OCI-LY3 (cell line): ENCODE results near the gene TMEM240.
"Not testable (repeated sequence)": the region's sequence is repeated elsewhere in the genome, so short reads cannot be mapped to it uniquely, and the experiment has no call there.

ENCODE experiments used
- H2AFZ ChIP-seq: fragments of 200-600, 300-600 bp; shearing (Covaris generic); 2 replicates; pipeline ENCODE4 v1.6.0; 2014; ENCODE audit warnings: antibody characterized with exemption, low read depth, low read length
- H3K27ac ChIP-seq: fragments of 200-600, 300-600 bp; sonication (generic); 2 replicates; pipeline ENCODE4 v1.5.1; 2014; ENCODE audit warnings: mild to moderate bottlenecking, low read length, moderate library complexity, mixed read lengths
- H3K27me3 ChIP-seq: fragments of 200-600, 300-600 bp; sonication (generic); 2 replicates; pipeline ENCODE4 v1.6.1; 2014; ENCODE audit warnings: low read depth, low read length, mixed read lengths
- H3K36me3 ChIP-seq: fragments of 200-600, 300-600 bp; sonication (generic); replicated peaks from 2 replicates; pipeline ENCODE3; 2014; ENCODE audit warnings: low read depth, low read length, mixed read lengths
- H3K4me1 ChIP-seq: fragments of 300-600, 200-600 bp; sonication (generic); 2 replicates; pipeline ENCODE4 v1.6.1; 2014; ENCODE audit warnings: low read length, mixed read lengths
- H3K4me2 ChIP-seq: fragments of 200-600, 300-600 bp; sonication (generic); 2 replicates; pipeline ENCODE4 v1.6.1; 2014; ENCODE audit warnings: low read length, mixed read lengths
- H3K4me3 ChIP-seq: fragments of 300-600, 200-600 bp; sonication (generic); 2 replicates; pipeline ENCODE4 v1.5.1; 2014; ENCODE audit warnings: antibody characterized with exemption, mild to moderate bottlenecking, low read length, moderate library complexity
- H3K79me2 ChIP-seq: fragments of 300-600, 200-600 bp; shearing (Covaris generic); 2 replicates; pipeline ENCODE4 v1.6.1; 2014; ENCODE audit warnings: mild to moderate bottlenecking, low read length, mixed read lengths
- H3K9ac ChIP-seq: fragments of 300-600, 200-600 bp; shearing (Covaris generic); 2 replicates; pipeline ENCODE4 v1.6.0; 2014; ENCODE audit warnings: mild to moderate bottlenecking, low read length, moderate library complexity
- H3K9me3 ChIP-seq: fragments of 200-600, 300-600 bp; shearing (Covaris generic); 2 replicates; pipeline ENCODE4 v1.6.1; 2014; ENCODE audit warnings: low read length, mixed read lengths; ENCODE audit not compliant: insufficient read depth
- H4K20me1 ChIP-seq: fragments of 200-600, 300-600 bp; sonication (generic); 2 replicates; pipeline ENCODE4 v1.6.1; 2016; ENCODE audit warnings: low read length, mixed read lengths; ENCODE audit not compliant: insufficient read depth
- CTCF ChIP-seq: fragments of 200-600, 300-600 bp; sonication (generic); IDR thresholded peaks from 2 replicates; pipeline ENCODE4 v1.5.1; 2014; ENCODE audit warnings: antibody characterized with exemption, low read length, low read depth
- EZH2phosphoT487 ChIP-seq: fragments of 200-600 bp; shearing (Covaris generic); IDR thresholded peaks from 2 replicates; pipeline ENCODE4 v1.6.1; 2018; ENCODE audit warnings: antibody characterized with exemption, mixed run types, low read depth

TMEM240 gene

GRCh38 chr1:1510912-1511532 lies 29.4 kb downstream of the TMEM240 start:
- Histone ChIP-seq H3K9me3 (no peaks in the 10 kb centered on the region), H3K9ac (peak overlapping the region; percentile 96), H3K27ac (peak overlapping the region; percentile 76), H3K36me3 (no peaks in the 10 kb centered on the region), H2AFZ (peak overlapping the region; percentile 42; the same call in 1 of the 2 replicates), H3K4me3 (peak overlapping the region; percentile 95), H3K4me1 (peaks cover 6% of the 10 kb centered on the region), H3K27me3 (no peaks in the 10 kb centered on the region), H3K4me2 (peak overlapping the region; percentile 92), H4K20me1 (no peaks in the 10 kb centered on the region), H3K79me2 (peaks cover 43% of the 10 kb centered on the region)
- no peak for TF ChIP-seq EZH2phosphoT487
- no peak for TF ChIP-seq CTCF

GRCh38 chr1:1509465-1509850 lies 31.0 kb downstream of the TMEM240 start:
- not testable (repeated sequence) for H2AFZ ChIP-seq, H3K4me3 ChIP-seq, H3K27ac ChIP-seq, H3K36me3 ChIP-seq, H3K9ac ChIP-seq, H3K4me2 ChIP-seq, H4K20me1 ChIP-seq, H3K27me3 ChIP-seq, H3K9me3 ChIP-seq
- peaks cover 13% of the 10 kb centered on the region for H3K4me1 ChIP-seq
- peaks cover 31% of the 10 kb centered on the region for H3K79me2 ChIP-seq

GRCh38 chr1:1508775-1509464 lies 31.5 kb downstream of the TMEM240 start:
- not testable (repeated sequence) for H3K9ac ChIP-seq, H3K4me3 ChIP-seq, H4K20me1 ChIP-seq, H3K27me3 ChIP-seq, H3K27ac ChIP-seq, H3K36me3 ChIP-seq, H3K9me3 ChIP-seq, H3K4me2 ChIP-seq, H2AFZ ChIP-seq
- H3K4me1 ChIP-seq: peaks cover 15% of the 10 kb centered on the region
- peaks cover 26% of the 10 kb centered on the region for H3K79me2 ChIP-seq

- H3K9ac ChIP-seq: no peak overlapping the region
- no peaks in the 10 kb centered on the region for H3K9me3 ChIP-seq
- H3K27ac ChIP-seq: no peak overlapping the region
- H3K4me1 ChIP-seq: peaks cover 15% of the 10 kb centered on the region
- H3K4me3 ChIP-seq: no peak overlapping the region
- no peaks in the 10 kb centered on the region for H4K20me1 ChIP-seq
- no peak for TF ChIP-seq EZH2phosphoT487
- TF ChIP-seq CTCF: no peak
- H3K27me3 ChIP-seq: no peaks in the 10 kb centered on the region
- peaks cover 11% of the 10 kb centered on the region for H3K79me2 ChIP-seq
- H2AFZ ChIP-seq: no peak overlapping the region
- H3K36me3 ChIP-seq: no peaks in the 10 kb centered on the region
- H3K4me2 ChIP-seq: no peak overlapping the region
Measured at GRCh38 chr1:1507305-1507704, 33.1 kb downstream of the TMEM240 start.

- H3K9me3 ChIP-seq, H3K36me3 ChIP-seq, H3K4me3 ChIP-seq, H3K9ac ChIP-seq, H3K79me2 ChIP-seq, H2AFZ ChIP-seq, H4K20me1 ChIP-seq, H3K27me3 ChIP-seq: not testable (repeated sequence)
- Histone ChIP-seq H3K27ac (peak overlapping the region; percentile 18; the same call in 1 of the 2 replicates), H3K4me2 (peak overlapping the region; percentile 29; the same call in 1 of the 2 replicates), H3K4me1 (peaks cover 13% of the 10 kb centered on the region)
Measured at GRCh38 chr1:1505801-1506200, 34.6 kb downstream of the TMEM240 start.

- Histone ChIP-seq H3K9ac (peak overlapping the region; percentile 55), H3K27ac (peak overlapping the region; percentile 80)
Measured at GRCh38 chr1:1505366-1505798, 35.0 kb downstream of the TMEM240 start.

More at GRCh38 chr1:1505366-1505798, 35.0 kb downstream of the TMEM240 start:
- H4K20me1 ChIP-seq, H3K9me3 ChIP-seq, H3K36me3 ChIP-seq, H3K79me2 ChIP-seq, H3K4me1 ChIP-seq, H3K27me3 ChIP-seq: not testable (repeated sequence)
- Histone ChIP-seq H2AFZ (0 out of 2 replicates have a peak overlapping the region, but pooled peaks have one; percentile 97), H3K4me3 (peak overlapping the region; percentile 67), H3K4me2 (peak overlapping the region; percentile 82)
